Keratinocyte (primary cell): ENCODE results near the gene ROPN1B.

ENCODE experiments used
- EZH2 ChIP-seq: IDR thresholded peaks from one replicate; pipeline ENCODE4 v1.6.1; 2012; ENCODE audit warnings: inconsistent platforms, mild to moderate bottlenecking, low read length, moderate library complexity
- TF ChIP-seq, protein P1 (sequence below), 3 experiments: IDR thresholded peaks in 1 of 3; conservative IDR thresholded peaks in 1 of 3; optimal IDR thresholded peaks in 1 of 3; 2 replicates in 2 of 3; 3 replicates in 1 of 3; pipeline versions ENCODE3 to v1.5.1; 2011; ENCODE audit warnings: low read length in 3 of 3, mild to moderate bottlenecking in 3 of 3, moderate library complexity in 2 of 3, control low read depth in 1 of 3, inconsistent platforms in 1 of 3; ENCODE audit not compliant: insufficient read depth in 2 of 3; ENCODE audit errors: extremely low read depth in 1 of 3

DNA sequence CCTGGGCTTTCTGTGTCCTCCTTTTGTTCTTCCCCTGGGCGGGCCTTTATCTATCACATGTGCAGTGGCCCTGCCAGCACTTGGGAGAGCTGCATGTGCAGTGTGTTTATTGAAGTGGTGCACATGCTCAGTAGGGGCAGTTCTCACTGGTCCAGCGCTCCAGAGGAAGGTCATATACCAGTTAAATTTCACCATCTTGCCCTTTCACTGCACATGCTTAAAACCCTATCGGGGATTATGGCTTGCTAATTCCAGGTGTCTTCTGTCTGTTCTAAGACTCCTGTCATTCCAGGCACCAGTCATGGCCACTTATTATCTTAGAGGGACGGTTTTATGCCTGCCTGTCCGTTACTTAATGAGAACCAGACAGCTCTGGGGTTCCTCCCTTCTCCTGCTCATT is 52.2 kb downstream of the ROPN1B start:
- TF ChIP-seq, protein P1, sequence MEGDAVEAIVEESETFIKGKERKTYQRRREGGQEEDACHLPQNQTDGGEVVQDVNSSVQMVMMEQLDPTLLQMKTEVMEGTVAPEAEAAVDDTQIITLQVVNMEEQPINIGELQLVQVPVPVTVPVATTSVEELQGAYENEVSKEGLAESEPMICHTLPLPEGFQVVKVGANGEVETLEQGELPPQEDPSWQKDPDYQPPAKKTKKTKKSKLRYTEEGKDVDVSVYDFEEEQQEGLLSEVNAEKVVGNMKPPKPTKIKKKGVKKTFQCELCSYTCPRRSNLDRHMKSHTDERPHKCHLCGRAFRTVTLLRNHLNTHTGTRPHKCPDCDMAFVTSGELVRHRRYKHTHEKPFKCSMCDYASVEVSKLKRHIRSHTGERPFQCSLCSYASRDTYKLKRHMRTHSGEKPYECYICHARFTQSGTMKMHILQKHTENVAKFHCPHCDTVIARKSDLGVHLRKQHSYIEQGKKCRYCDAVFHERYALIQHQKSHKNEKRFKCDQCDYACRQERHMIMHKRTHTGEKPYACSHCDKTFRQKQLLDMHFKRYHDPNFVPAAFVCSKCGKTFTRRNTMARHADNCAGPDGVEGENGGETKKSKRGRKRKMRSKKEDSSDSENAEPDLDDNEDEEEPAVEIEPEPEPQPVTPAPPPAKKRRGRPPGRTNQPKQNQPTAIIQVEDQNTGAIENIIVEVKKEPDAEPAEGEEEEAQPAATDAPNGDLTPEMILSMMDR (optimal IDR thresholded peaks at IDR 0.05 in 1 of 3, IDR thresholded peaks at IDR 0.05 in 1 of 3, conservative IDR thresholded peaks at IDR 0.05 in 1 of 3; ENCODE audit: extremely low read depth in 1 of 3, insufficient read depth in 2 of 3, low read length in 3 of 3) = no peak
- TF ChIP-seq EZH2 = no peak
